GM18526 (cell line): Measurements from ENCODE around the gene PAX8.

Experiments used
- POLR2A ChIP-seq: IDR thresholded peaks from 3 replicates; pipeline ENCODE4 v1.6.1; 2011; ENCODE audit not compliant: insufficient read length; ENCODE audit errors: extremely low read depth

The PAX8 gene

DNA sequence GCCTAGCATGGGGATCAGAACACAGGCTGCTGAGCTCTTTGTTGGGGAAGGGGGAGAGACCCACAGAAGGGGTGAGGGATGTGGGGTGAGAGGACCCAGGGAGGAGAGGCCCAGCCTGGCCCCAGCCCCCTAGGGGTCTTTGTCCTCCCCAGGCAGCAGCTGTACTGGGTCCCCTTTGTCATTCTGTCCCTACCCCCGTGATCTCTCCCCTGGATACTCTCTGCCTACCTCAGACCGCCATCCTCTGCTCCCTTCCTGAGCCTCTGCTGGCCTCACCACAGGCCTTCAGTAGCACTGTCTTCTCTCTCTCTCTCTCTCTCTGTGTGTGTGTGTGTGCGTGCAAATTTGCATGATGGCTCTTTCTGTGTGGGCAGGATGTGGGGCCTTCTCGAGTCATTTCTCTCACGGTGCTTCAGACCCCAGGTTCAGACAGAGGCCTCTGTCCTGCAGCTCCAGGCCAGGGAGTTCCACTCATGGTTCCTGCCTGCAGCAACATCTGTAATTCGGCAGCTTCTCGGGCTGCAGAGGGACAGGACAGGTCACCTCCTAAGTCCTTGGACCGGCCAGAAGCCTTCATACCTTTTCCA, 103.6 kb downstream of the PAX8 start:
- TF ChIP-seq POLR2A = peak; percentile 86

DNA sequence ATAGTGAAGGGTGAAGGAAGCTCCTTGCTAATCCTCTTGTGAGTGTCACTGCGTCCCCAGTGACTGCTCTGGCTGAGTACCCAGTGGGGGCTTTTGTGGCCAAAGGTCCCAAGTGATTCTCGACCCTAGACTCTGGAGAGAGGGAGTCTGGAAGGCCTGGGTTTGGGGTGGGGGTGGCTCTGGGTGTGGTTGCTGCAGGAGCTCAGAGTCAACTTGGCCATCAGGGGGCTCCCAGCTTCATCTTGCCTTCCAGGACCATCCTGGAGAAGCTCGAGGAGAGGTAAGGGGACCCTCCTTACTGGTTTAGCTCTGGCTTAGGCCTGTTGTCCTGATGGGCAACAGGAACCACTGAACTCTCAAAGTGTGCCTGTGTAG, 104.4 kb downstream of the PAX8 start:
- TF ChIP-seq POLR2A = no peak

DNA sequence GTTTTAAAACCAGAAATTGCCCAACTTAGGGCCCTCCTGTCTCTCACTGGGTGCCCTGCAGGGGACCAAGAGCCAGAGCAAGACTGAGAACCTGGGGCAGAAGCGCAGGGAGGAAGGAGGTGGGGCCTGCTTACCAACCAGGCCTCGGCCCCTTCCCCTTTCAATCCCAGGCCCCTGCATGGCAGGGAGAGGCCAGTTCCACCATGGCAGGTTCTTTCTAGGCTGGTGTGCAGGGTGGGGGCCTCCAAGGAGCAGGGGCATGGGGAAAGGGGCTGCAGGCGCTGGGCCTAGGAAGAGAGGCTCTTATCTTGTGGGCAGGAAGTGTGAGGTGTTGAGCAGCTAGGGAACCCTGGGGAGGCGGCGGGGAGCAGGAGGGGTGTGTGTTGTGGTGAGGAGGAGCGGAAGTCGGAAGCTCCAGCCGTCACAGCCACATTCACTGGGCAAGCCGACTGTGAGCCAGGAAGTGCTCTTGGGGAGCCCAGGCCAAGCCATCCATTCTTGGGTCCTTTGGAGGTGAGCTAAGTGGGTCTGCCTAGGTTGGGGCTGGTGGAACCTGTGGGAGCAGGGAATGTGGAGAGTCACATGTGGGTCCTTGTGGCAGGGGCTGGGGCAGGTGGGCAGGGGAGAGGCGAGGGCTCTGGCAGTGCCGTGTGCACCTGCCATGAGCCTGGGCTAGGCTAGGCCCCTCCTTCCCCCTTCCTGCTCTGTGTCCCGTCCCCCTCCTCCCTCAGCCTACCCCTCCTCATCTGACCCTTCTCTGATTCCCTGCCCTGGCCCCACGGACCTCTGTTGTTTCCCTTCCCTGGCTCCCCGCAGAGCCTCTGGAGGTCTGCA, 105.0 kb downstream of the PAX8 start, which contains the start of gene PSD4:
Gene PSD4, plus strand, starts transcription at position 430 of the 834 bp plus-strand sequence. CDS start 8,486 bp downstream, outside the sequence.
- TF ChIP-seq POLR2A = peak; percentile 92

DNA sequence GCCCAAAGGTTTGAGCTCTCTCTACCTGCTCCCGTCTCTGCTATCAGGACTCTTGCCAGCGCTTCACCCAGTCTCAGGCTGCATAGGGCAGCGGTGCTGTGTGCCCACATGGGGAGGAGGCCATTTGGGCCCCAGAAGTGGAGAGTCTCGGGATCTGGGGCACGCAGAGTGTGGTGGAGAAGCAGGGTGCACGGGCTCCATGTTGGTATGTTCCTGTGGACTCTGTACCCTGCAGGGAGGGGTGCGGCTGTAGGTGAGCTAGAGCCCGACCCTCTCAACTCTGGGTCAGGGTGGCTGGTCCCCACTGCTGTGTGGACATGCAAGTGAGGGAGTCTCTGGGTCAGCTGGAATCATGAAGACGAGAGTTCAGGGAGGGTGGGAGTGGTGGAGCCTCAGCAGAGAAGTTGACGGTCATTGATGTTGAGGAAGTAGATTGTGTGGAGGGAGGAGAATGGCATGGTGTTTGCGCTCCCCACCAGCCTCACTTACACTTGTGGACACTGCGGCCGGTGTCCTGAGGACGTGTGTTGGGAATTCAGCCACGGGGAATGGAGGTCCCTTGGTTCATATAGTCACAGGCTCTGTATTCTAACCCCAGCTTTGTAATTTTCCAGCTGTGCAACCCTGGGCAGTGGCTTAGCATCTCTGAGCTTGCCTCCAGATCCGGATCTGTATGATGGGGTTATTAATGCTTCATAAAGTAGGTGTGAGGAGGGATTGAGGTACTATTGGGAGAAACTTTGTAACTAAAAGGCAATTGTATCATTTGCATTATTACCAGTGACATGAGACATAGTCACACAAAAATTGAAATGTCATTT, 105.8 kb downstream of the PAX8 start:
- no peak for TF ChIP-seq POLR2A

DNA sequence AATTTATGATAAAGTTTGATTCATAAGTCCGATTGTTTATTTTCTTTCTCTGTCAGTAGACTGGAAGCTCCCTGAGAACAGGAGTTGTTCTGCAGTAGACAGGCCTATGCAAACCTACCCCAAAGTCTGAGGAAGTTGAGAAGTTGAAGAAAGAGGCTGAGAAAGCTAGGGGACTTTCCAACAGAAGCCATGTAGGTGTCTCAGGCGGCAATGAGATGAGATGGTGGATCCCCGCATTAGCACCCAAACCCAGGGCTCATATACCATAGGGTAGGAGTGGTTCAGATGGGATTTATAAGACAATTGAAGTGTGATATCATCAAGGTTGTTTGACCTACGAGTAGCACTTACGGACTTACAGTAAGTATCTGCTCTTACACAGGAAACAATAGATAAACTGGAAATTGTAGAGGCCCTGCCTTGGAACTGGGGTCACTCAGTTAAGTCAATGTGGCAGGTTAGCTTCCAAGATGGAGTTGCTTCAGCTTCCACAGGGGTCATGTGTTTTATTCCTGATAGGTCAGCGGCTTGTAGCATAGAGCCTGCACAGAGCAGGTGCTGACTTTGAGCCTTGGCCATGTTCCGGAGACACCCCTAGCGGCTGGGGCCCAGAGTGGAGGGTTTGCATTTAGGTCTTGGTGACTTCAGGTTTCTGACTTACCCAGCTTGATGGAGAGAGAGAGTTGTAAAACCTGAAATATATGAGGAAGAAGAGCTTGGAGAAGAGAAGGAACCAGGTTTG, 107.2 kb downstream of the PAX8 start:
- no peak for TF ChIP-seq POLR2A

DNA sequence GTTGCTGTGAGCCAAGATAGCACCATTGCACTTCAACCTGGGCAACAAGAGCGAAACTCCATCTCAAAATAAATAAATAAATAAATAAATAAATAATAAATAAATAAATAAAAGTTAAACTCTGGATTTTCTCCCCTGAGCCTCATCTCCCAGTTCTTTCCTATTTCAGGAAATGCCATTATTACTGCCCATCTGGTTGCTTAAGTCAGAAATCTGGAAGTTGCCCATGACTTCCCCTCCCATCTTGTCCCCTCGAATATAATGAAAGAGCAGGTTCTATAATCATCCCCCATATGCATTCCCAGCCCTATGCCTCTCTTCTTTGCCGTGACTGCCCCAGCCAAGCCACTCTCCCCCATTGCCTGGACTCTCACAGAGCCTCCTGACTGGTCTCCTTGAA, 109.1 kb downstream of the PAX8 start:
- TF ChIP-seq POLR2A = no peak

- TF ChIP-seq POLR2A = no peak
These were observed 109.7 kb downstream of the PAX8 start for GRCh38 chr2:113169002-113169530.

DNA sequence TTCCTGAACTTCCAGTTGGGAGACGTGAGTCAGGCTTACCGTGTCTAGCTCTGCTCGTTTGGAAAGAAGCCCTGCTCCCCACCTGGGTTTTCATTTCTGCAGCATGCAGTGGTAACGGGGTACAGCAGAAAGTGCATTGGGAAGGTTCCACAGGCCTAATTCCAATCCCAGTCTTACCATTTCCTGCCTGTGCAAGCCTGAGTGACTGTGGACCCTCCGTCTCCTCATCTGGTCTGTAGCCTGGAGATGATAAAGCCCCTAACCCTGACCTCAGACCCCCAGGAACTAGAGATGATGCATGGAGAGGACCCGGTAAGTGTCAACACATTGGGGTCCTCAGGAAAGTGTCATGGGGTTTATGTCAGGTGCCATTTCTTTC, 110.8 kb downstream of the PAX8 start:
- no peak for TF ChIP-seq POLR2A

GRCh38 chr2:113167115-113167932, 111.4 kb downstream of the PAX8 start:
- TF ChIP-seq POLR2A = no peak

DNA sequence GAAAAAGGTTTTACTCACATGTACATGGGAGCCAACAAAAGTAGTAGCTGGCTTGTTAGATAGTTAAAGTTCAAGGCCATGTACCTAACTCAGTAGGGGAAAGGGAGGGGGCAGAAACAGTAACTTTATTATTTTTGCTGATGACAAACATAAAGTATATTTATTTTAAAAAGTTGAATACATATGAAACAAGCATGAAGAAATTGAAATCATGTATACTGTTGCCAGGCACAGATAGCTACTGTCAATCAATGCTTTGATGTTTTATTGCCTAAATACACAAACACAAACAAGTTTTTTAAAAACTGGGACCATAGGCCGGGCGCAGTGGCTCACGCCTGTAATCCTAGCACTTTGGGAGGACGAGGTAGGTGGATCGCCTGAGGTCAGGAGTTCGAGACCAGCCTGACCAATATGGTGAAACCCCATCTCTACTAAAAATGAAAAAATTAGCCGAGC, 112.5 kb downstream of the PAX8 start:
- TF ChIP-seq POLR2A = no peak
